Ecto neural progenitor cell (in vitro differentiated cells): ENCODE results near the gene TNIK.
"Not testable (repeated sequence)": the region's sequence is repeated elsewhere in the genome, so short reads cannot be mapped to it uniquely, and the experiment has no call there.

ENCODE experiments used
- DNase-seq: peaks from one replicate; pipeline ENCODE4 v3.0.0-alpha.2; 2018; ENCODE audit warnings: low spot score

Gene TNIK

DNA sequence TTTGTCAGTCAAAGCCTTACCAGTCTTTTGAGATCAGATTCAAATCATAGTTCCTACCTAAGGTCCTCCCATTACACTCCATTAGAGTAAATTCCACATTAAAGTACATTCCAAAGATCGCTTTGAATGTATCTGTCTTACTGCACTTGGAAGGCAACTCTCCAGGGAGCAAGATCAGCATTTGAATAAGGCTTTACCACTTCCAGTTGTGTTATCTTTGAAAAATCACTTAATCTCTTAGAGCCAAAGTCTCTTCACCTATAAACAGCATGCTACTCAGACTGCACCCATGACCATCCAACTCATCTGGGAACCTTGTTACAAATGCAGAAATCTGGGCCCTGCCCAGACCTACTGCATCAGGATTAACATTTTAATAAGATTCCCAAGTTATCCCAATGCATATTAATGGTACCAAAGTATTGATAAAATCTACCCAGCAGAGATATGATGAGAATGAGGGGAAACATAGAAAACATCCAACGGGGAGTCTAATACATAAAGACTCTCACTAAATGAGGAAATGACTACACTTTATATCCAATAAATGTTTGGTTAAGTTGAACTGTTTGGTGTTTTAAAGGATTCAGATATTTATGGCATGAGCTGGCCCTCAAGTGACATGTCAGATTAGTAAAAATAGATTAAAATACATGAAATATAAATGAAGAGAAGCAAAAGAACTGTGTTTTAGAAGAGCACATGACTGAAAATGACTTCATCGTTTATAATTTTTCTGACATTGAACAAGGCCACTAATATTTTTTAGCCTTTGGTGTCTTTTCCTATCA, 75.9 kb downstream of the TNIK start:
- DNase-seq = no peak

DNA sequence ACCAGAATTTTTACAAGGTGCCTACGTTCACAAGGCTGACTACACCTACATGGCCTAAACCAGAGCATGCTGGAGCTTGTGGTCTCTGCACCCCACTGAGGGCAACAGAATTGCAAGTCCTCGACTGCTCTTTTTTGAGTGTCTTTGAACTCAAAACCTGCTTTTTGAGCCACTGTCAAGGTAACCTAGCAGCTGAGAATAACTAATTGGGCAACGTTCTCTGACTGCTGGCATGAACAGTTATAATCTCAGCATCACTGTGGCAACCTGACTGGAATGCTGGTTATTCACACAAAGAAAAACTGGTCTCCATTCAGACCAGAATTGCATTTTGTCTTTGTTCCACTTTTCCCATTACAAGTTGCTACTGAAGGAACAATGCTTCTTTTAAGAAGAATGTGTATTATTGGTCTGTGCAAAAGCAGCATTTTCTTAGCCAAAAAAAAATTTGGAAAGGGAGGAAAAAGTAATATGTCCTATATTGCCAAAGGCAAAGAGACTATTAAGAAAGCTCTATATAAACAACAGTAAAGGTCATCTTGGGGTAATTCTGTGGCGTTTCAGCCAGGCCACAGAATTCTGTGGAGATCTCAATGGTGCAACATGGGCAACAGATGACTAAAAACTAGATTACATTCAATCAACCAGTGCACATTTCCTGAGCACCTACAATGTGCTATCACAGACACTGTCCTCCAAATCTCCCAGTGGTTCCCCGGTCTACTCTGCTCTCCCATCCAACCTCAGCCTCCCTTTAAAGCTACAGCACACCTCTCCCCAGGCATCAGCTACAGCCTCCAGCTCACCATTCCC, 76.8 kb downstream of the TNIK start:
- DNase-seq = no peak

DNA sequence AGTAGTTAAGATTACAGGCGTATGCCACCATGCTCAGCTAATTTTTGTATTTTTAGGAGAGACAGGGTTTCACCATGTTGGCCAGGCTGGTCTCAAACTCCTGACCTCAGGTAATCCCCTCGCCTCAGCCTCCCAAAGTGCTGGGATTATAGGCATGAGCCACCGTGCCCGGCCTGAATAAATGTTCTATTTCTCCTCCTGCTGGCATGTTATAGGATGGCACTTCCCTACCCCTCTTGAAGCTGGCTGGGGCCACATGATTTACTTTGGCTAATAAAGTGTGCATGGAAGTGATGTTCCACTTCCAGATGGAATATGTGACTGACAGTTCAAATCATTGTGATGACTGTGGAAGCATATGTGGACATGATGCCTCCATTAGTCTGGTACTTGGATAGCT, 77.9 kb downstream of the TNIK start:
- DNase-seq = not testable (repeated sequence)

DNA sequence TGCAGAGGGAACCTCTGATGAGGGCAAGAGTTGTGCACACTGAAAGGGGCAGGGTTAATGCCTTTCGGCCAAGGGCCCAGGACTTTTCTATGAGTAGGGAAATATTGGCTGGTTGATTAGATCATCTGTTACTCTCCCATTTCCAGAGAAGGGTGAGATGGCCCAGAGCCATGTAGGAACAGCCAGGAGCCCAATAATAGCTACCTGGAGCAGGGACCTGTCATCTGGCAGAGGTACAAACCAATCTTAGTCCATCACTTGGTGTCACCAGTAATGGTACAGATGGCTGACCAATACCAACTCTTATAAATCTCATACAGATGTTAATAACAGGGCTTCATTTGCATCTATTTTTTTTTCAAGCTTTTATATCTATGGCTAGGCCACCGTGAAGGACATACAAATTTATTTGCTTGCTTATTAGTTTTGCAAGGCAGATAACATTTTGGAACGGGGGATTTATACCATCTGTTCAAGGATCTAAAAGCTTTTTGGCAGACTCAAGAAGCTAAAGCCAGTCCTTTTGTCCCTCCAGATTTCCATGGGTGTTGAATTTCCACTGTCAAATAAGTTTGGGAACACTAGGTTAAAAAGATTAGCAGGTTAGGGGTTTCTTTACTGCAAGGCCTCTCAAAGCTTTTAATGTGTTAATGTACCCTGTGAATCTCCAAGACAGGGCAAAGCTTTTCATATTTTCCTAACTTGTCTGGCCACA, 79.3 kb downstream of the TNIK start:
- DNase-seq = no peak

DNA sequence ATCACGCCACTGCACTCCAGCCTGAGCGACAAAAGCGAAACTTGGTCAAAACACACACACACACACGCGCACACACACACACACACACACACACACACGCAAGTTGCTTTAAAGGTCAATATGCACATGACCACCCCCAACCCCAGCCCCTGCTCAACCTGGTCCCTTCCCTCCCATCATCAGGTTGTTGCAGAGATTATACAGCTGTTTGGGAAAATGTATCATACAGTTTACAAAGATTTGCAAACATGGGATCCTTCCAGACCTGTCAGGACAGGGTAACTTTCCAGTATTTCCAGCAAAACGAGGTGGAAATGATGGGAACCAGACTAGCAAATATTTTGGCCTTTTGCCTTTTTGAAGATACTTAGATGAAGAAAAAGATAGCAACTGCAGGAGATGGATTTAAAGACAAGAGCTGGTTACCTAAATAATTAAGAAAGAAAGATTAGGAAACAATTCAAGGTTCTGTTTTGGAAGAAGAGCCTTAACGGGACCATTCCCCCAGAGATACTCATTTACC, 80.2 kb downstream of the TNIK start:
- DNase-seq = no peak

DNA sequence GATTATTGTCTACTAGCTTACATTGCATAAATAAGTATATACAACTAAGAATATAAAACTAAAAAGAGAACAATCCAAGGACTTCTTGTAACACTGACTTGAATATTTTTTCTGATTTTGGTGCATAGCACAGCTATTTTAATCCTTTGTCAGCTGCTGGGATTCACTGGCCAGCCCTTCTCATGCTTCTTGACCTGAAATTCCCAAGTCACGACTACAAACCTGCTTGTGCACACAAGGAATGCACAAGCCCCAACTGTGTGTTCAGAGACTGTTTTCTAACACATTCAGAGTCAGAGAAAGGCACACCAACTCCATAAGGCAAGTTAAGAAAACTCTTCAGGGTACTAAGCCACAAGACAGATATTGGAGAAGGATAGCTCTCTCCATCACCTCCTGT, 80.9 kb downstream of the TNIK start:
- DNase-seq = no peak

DNA sequence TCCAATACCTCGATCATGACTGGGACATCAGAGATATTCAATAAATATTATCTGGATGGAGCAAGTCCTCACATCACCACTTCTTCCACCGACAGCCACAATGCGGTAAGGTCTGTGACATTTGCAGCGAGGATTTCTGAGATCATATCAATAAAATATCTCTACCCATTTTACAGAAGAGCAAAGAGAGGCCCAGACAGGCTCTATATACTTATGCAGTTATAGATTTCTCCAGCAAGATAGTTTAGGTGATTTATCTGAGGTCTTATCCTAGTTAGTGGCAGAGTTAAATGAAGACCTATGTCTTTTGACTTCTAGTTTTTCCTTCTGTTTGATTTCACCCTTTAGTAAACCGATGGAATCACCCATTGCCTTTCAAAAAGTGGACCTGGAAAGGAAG, 81.6 kb downstream of the TNIK start:
- no peak for DNase-seq

DNA sequence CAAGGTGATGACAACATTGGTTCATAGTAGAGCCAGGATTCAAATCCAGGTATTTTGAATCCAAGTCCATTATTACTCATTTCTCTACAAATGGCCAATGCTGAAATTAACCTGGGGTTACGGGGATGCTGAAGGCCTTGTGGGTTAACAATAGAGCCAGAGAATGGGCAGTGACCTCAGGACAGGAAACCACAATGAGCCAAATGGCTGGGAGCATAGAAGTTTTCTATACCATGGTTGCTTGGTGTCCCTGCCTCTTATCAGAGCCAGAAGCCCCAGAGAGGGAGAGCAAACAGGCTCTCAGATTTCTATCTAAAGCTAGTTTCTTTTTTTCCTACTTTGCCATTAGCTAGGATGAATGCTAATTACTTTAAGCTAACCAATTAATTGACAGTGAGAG, 82.3 kb downstream of the TNIK start:
- no peak for DNase-seq

DNA sequence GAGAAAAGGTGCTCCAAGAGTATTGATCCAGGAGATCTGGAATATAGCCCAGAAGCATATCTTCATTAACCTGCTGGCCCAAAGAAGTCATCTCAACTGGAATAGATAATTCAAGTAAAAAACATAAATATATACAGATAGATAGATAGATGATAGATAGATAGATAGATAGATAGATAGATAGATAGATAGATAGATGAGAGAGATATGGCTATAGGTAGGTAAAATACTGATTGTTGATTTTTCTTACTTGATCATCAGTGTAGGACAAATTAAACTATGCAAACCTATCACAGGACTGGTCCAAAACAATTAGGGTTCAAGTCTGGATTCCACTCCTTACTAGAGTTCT, 83.6 kb downstream of the TNIK start:
- DNase-seq = no peak

DNA sequence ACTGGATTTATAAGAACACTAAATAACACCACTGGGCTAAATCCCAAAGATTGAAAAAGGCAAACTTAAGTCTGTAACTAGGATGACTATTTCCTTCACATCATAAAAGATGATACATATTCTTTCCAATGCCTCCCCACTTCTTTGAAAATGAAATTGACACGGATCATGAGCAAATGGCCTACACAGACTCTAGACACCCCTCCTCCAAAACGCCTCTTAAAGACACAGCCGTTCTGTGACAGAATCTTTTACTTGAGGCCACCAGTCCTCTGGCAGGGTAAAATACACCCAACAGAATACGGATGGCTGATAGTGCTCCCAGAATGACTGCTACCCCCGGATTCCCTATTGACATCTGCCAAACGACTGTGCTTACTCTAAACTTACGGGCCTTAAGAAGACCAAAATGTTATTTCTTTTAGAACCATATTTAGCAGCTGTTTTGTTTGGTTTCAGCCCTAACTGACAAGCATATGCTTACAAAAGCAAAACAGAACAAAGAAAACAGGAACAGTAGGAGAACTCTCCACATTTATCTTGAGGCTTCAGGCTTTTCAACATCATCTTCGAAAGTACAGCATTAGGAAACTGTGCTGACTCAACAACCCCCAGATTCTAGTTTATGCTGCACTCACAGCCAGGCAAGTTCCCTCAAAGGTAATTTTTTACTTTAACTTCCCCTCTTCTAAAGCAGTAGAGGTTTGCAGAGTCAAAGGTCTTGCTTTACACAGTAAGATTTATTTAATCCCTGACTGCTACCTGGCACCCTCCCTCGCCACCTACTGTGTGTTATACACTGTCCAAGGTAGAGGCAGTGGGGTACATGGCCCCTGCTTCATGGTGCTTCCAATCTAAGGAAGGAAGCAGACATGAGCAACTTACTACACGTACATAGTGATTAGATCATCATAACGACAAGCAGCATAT, 84.3 kb downstream of the TNIK start:
- DNase-seq = no peak

DNA sequence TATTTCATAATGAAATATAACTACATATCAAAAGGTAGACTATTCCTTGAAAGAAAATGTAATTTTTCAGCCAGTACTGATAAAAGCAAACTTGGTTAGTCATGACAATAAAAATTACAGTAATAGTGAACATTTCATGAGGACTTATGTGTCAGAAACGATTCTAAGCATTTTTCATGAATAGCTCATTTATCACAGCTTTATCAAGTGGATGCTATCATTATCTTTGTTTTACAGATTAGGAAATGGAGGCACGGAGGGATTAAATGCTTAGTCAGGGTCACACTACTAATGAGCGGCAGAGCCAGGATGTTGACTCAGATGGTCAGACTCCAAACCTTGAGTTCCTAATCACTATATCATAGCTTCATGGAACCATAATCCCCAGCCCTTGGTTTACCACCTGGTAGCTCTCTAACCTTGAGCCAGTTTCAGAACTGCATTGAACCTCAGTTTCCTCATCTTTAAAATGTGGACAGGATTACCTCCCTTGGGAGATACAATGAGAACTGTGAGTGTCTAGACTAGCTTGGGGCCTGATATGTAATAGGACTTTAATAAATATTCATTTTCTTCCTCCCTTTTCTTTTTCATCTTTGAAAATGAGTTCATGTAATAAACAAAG, 85.4 kb downstream of the TNIK start:
- DNase-seq = no peak

DNA sequence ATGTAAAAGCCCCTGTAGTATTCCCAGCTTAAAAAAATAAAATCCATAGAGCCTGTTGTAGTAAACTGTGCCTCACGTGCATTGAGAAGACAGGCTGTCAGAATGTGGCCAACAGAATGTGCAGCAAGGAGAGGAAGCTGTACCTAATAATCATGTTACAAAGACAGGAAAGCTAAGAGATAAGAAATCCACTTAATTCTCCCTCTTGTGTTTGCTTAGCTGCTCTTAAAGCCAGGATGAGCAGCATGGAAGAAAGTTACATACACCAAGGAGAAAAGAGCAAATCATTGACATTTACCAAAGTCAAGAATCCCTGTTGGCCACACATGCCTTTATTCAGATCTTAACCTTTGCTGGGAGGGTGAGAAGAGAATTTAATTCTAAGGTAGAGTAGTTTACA, 85.9 kb downstream of the TNIK start:
- DNase-seq = no peak

DNA sequence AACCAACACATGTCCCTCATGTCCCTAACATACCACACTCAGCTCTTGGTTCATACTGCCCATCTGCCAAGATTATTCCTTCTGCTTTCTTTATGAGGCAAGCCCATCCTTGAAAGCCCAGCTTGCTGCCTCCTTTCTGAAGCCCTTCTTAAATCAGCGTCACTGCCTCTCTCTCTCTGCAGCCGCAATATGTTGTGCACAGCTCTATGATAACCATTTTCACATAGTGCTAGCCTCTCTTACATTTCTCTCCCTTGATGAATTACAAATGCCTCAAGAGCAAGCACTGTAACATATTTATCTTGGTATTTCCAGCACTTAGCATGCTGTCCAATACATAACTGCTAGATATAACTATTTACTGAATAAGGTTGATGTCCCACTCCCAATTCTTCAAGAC, 86.5 kb downstream of the TNIK start:
- DNase-seq = no peak

DNA sequence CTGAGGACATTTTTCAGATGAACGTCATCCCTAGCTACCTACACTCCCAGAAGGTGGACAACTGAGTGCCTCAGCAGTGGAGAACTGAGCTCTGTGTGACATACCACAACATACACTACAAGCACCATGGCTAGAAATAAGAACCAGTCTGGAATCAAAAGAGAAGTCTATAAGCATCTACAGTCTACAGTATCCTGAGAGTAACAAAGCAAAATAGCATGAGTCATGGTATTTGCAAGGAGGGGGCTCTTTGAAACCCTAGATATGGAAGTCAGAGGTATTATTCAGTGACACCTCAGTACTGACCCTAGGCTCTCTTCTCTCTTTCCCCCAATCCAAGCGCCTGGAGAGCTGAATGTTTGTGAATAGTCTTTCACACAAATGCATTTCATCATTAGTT, 87.5 kb downstream of the TNIK start:
- no peak for DNase-seq

DNA sequence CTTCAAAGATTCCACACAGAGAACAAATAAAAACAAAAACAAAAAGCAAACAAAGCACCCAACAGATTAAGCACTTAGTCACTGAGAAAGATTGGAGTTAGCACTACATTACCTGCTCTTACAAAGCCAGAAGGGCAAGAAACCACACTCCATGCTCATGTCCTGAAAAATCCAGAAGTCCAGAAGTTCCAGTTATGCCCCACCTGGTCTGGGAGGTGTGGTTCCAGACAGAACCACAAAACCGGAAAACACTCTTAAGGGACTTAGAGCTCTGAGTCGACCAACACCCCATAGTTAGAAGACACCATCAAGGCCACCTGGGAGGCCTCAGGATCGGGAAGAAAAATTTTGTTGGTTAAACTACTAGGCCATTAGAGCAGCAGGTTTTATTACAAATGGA, 88.9 kb downstream of the TNIK start:
- DNase-seq = no peak

DNA sequence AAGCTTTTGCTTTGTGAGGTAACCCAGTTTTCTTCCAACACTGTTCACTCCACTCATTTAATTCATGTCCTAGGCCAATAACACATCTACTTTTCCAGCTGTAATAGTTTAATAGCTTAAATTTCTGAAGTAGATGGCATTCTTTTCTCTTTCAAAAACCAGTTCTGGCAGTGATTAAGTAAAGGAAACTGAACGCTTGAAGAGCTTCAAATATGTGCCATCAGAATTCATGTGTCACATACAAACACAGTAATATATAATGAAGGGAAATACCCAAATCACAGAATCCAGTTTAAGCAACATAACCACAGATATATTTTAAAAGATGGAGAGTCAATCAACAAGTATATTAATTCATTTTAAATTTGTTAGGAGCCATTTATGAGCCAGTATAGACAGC, 91.0 kb downstream of the TNIK start:
- no peak for DNase-seq

DNA sequence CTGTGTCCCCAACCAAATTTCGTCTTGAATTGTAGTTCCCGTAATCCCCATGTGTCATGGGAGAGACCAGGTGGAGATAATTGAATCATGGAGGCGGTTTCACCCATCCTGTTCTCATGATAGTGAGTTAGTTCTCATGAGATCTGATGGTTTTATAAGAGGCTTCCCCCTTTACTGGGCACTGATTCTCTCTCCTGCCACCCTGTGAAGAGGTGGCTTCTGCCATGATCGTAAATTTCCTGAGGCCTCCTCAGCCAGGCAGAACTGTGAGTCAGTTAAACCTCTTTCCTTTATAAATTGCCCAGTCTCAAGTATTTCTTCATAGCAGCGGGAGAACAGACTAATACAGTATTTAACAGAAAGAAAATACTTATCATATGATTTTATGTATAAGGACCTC, 93.5 kb downstream of the TNIK start:
- DNase-seq = not testable (repeated sequence)

DNA sequence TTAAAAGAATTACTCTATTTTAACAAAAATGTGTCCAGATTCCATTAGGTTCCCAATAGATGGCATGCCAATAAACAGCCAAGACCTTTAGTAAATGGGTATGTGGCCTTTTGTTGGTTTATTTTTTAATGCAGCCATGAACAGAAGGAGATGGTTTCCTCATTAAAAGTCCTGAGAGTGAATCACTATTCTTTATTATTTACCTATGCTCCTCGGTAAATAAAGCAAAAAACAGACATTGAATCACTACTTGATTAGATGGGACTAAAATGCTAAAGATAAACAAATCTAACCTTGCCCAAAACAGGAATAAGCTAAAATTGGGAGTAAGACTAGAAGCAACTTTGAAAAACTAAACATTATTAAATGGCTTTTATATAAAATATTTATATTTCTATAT, 94.2 kb downstream of the TNIK start:
- DNase-seq = no peak

DNA sequence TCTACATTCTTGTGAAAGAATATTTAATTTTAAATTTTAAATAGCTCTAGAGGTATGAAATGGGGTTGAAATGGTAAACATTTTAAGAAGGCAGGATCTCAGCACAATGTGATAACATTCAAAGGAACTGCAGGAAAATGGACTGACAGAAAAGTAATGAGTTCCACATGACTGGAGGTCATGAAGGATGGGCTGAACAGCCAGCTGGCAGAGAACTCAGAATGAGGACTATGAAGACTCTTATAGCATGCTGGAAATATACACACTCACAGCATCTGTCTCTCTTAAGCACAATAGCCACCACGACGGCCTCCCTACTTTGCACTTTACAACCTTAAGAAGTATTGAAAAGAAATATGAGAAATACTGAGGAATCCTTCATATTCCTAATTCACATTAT, 94.7 kb downstream of the TNIK start:
- DNase-seq = no peak

DNA sequence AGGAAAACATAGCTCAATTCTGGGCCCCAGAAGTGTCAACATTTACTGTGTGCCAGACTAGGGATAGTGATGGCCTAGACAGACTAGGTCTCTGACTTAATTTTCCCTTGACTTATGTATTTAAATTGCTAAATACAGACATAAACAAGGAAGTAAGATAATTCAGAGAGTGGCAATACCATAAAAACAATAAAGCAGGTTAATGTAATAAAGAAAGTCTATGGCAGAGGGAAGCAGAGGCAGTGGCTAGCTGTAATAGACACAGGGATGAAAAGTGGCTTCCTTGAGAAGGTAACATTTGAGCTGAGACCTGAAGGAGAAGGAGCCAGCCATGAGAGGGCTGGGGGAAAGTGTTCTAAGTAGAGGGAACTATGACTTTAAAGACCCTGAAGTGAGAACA, 95.7 kb downstream of the TNIK start:
- DNase-seq = no peak

DNA sequence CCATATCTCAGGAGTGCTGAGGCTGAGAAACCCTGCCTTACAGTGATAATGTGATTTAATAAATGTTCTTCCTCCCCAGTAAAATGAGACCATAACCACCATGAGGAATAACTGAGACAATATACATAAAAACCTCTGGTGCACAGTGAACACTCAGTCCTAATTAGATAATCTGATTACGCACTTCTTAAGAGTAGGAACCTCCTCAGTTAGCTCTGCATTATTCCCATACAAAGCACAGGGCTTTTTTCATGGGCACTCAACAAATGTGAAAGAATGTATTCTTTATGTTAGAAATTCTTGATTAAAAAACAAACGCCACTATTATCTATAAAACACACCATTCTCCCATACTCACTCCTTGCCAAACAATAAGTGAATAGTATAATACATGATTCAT, 97.0 kb downstream of the TNIK start:
- DNase-seq = no peak
